Stimulated activated CD4-positive, alpha-beta T cell treated with anti-CD3 and anti-CD28 coated beads, Interleukin-1b, Interleukin-23, amount 100 ng/mL, for 1 hour (primary cell): ENCODE data around the gene TBL3.

Source experiments
- DNase-seq, 2 donors: peaks; one replicate each; pipeline ENCODE4 v3.0.0-alpha.2; 2020; ENCODE audit warnings: low read depth in 2 of 2

Gene TBL3

GRCh38 chr16:1963806-1964505 lies 7.9 kb upstream of the TBL3 start:
- DNase-seq, result no peak

GRCh38 chr16:1964506-1965395 lies 7.1 kb upstream of the TBL3 start, which contains the start of gene RPS2:
TSS of gene RPS2 (minus strand) at chr16:1964826. CDS start at chr16:1964625, 201 bp downstream.
- peak; percentile 92 to 99 for DNase-seq

GRCh38 chr16:1965396-1966001 lies 6.4 kb upstream of the TBL3 start:
- DNase-seq, result no peak

DNA sequence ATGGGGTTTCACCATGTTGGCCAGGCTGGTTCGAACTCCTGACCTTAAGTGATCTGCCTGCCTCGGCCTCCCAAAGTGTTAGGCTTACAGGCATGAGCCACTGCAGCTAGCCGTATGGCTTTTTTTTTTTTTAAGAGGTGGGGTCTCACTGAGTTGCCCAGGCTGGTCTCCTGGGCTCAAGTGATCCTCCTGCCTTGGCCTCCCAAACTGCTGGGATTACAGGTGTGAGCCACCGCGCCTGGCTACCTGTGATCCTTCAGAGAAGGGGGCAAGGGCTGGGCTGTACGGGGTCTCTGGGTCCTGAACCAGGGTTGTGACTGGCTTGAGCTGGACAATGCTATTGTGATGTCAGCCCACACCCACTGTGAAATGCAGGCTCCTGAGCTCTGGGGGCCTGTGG lies 5.4 kb upstream of the TBL3 start, which contains the start of gene RNF151:
TSS of gene RNF151 (plus strand) at position 397 of the 400 bp plus-strand sequence. CDS start 26 bp downstream, outside the sequence.
- no peak for DNase-seq

GRCh38 chr16:1968146-1968953 lies 3.5 kb upstream of the TBL3 start:
- no peak for DNase-seq

DNA sequence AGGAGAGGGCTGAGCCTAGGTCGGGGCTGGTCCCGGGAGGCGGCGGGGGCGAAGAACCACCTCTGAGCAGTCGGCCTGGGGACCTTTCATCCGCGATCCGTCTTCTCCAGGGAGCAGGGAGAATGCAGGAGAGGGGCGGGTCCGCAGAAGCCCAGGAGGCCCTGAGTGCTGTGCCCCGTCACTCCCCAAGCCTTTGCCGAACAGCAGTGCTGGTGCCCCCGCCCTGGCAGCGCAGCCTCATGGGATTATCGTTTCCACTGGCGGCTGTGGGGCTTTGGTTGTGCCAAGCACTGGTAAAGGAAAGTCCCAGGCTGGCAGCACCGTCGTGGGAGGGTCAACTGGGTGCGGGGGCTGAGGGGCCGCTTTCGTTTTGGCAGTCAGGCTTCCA lies 631 bp downstream of the TBL3 start:
- DNase-seq, result no peak

- no peak for DNase-seq
Observed at GRCh38 chr16:1973461-1974156, 1.8 kb downstream of the TBL3 start.

DNA sequence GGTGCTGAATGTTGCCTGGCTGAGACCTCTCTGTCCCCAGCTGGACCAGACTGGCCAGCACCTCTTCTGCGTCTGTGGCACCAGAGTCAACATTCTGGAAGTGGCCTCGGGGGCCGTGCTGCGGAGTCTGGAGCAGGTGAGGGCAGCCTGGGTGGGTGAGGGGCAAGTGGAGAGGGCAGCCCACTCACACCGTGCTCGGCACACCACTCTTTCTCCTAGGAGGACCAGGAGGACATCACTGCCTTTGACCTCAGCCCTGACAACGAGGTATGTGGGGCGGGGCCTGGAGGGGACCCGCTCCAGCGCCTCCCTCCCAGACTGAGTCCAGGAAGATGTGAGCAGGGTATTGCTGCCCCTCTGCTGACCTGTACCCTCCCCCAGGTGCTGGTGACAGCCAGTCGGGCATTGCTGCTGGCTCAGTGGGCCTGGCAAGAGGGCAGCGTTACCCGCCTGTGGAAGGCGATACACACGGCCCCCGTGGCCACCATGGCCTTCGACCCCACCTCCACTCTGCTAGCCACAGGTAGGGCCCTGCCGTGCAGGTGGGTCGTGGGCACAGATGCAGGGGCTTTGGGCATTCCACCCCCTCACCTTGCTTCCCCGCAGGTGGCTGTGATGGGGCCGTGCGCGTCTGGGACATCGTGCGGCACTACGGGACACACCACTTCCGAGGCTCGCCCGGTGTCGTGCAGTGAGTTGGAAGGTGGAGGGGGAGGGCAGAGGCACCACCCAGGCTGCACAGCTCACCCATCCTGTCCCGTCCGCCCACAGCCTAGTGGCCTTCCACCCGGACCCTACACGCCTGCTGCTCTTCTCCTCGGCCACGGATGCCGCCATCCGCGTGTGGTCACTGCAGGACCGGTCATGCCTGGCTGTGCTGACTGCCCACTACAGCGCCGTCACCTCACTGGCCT lies 2.6 kb downstream of the TBL3 start:
- DNase-seq, result no peak

DNA sequence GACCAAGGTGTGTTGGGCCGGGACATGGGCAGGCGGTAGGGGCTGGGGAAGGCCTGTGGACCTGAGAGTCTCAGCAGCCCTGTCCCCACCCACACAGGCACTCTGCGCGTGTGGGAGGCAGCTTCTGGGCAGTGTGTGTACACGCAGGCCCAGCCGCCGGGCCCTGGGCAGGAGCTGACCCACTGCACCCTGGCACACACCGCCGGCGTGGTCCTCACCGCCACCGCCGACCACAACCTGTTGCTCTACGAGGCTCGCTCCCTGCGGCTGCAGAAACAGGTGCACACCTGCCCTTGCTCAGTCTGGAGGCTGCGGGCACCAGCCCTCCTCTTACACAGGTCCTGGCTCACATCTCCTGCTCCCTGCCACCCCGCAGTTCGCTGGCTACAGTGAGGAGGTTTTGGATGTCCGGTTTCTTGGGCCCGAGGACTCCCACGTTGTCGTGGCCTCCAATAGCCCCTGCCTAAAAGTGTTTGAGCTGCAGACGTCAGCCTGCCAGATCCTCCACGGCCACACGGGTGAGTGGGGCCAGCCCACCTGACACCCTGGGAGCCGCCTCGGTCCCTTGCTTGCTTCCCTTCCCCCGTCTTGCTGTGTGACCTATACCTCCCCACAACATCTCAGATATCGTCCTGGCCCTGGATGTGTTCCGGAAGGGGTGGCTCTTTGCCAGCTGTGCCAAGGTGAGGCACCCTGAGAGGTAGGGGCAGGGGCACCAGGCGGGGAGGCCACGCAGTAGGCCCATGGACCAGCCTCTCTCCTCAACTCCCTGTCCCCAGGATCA lies 3.8 kb downstream of the TBL3 start:
- no peak for DNase-seq

DNA sequence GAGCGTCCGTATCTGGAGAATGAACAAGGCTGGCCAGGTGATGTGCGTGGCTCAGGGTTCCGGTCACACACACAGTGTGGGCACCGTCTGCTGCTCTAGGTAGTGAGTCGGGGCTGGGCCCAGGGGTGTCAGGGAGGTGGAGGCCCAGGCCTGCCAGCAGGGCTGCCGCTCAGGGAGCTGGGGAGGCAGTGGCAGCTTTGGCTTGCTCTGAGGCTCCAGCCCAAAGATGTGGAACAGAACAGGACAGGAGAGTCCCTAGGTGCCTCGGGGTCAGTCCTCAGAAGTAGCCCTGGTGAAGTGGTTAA lies 4.3 kb downstream of the TBL3 start:
- DNase-seq, result no peak

GRCh38 chr16:1976951-1977874 lies 5.4 kb downstream of the TBL3 start:
- no peak for DNase-seq

DNA sequence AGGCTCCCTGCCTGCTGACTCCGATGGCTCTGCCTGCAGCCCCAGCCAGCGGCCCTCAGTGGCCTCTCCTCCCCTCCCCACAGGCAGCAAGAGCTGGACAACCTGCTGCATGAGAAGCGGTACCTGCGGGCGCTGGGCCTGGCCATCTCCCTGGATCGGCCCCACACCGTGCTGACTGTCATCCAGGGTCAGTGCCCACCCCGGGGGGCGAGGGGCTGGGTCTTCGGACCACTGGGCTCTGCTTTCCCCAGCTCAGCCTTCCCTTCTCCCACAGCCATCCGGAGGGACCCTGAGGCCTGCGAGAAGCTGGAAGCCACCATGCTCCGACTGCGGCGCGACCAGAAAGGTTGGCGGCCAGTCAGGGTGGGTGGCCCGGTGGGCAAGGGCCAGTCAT lies 6.0 kb downstream of the TBL3 start:
- DNase-seq, result no peak

- no peak for DNase-seq
Observed at GRCh38 chr16:1978476-1979120, 6.7 kb downstream of the TBL3 start.

DNA sequence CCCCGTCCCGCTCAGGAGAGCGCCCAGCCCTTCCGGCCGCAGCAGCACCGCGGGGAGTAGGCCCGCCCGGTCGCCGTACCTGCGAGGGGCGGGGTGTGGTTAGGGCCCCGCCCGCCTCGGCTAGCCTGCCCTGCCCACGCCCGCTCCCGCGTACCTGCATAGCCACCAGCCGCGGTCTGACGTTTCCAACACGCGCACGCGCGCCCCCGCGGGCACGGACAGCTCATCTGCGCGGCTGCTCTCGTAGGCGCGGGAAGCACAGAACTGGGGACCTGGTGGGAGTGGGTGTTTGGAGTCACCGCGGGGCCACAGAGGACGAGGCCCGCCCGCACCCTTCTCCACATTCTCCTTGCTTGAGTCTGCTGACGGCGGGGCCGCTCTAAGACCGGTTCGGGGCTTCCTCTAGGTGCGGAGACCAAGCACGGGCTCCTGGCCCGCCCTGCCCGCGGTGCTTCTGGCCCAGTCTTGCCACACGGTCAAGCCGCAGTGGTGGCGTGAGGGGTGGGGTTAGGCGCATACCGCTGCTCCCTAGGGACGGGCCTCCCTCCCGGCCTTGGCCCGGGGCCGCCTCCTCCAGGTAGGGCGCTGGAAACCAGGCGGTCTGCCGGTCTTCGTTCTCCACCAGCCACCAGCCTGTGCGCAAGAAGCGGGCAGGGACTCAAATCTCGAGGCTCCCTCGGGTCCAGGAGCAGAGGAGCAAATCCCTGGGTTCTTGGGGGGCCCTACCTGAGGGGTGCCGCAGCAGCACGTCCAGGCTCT lies 7.6 kb downstream of the TBL3 start:
- DNase-seq, result no peak

- no peak for DNase-seq
Observed at GRCh38 chr16:1980030-1980769, 8.3 kb downstream of the TBL3 start.

DNA sequence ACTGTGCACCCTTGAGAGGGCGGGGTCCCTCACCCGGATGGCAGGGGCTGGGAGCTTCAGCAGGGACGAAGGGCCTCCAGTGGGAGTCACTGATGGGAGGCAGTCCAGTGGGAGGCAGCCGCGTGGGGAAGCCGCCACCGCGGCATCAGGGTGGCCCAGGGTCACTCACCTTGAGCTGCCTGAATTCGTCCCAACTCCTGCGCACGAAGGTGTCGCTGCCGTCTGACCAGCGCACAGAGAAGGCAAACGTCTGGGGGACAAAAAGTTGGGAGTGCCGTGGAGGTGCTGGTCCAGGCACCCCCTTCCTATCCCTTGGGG lies 8.9 kb downstream of the TBL3 start:
- no peak for DNase-seq
